ENCODE data around the gene RPP25. TPM values are rescaled to one million over a fixed set of nuclear protein-coding genes. Genes with fewer than 3 reads are reported as not detected.

Gene RPP25
- total and polyA plus RNA-seq, 2 of the 13 experiments (the other 11 are each of a cell fraction or from before 2014, with no cell fraction given) = 0.05 to 0.11 TPM

DNA sequence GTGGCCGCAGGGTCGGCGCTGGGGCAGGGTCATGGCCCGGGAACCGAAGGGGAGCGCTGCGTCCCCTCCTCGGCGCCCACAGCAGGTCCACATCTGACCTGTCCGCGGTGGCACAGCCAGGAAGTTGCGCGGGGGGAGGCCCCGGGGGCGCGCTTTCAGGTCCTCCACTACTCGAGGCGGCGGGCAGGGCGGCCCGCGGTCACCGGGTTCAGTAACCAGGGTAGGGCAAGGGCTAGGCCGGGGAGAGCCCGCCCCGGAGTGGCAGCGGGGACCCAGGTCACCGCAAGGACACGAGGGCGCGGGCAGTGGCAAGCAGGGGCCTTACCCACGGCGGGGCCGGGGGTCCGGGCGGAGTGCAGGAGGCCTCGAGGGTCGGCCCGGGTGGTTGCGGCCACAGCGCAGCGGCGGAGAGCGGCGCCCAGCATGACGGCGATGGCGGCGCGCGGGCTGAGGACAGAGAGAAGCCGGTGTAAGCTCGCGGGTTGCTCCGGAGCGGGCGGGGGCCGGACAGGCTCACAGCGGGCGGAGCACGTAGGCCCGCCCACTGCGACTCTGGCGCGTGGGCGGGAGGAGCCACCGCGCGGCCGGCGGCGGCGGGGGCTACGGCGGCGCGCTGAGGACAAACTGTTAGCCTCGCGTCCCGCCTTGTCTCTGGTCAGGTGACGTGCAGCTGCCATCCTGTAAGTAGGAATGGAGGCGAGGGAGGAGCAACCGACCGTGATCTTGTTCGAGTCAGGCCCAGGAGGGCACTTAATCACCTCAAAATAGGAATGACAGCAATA lies 18.8 kb downstream of the RPP25 start, which contains the start of gene COX5A (continued):
- TF ChIP-seq NFE2 (CRISPR knock-in tag; IDR thresholded peaks at IDR 0.05) (no peak), GABPA (IDR thresholded peaks at IDR 0.05; ENCODE audit: low read depth, low read length) (no peak), GABPA (CRISPR knock-in tag; IDR thresholded peaks at IDR 0.05; ENCODE audit: low read depth) (no peak), SSRP1 (CRISPR knock-in tag; IDR thresholded peaks at IDR 0.05) (no peak), RNF219 (CRISPR knock-in tag; IDR thresholded peaks at IDR 0.05) (no peak), PRMT3 (CRISPR knock-in tag; IDR thresholded peaks at IDR 0.05; ENCODE audit: borderline replicate concordance, low read depth) (no peak), PBX3 (CRISPR knock-in tag; IDR thresholded peaks at IDR 0.05; ENCODE audit: borderline replicate concordance) (no peak), ZNF446 (CRISPR knock-in tag; IDR thresholded peaks at IDR 0.05) (peak; percentile 90), NCOA2 (CRISPR knock-in tag; IDR thresholded peaks at IDR 0.05) (no peak; the same call in 1 of the 2 replicates), ZNF496 (CRISPR knock-in tag; IDR thresholded peaks at IDR 0.05; ENCODE audit: insufficient replicate concordance) (no peak), SOX13 (IDR thresholded peaks at IDR 0.05) (0 out of 2 replicates have a peak, but pooled peaks have one; percentile 9), SOX13 (CRISPR knock-in tag; conservative IDR thresholded peaks at IDR 0.05 in 1 of 2, IDR thresholded peaks at IDR 0.05 in 1 of 2) (0 out of 4 replicates have a peak, but pooled peaks of 1 of the 2 experiments have one; percentile 4), BRD4 (CRISPR knock-in tag; IDR thresholded peaks at IDR 0.05) (no peak), ZBTB20 (CRISPR knock-in tag; IDR thresholded peaks at IDR 0.05; ENCODE audit: borderline replicate concordance, low read depth) (no peak), ZNF614 (CRISPR knock-in tag; IDR thresholded peaks at IDR 0.05; ENCODE audit: borderline replicate concordance) (peak; percentile 69; the same call in 1 of the 2 replicates), RXRB (CRISPR knock-in tag; IDR thresholded peaks at IDR 0.05; ENCODE audit: borderline replicate concordance) (peak; percentile 68; the same call in 1 of the 2 replicates), CHD4 (IDR thresholded peaks at IDR 0.05; ENCODE audit: borderline replicate concordance, low read length) (no peak), GATAD2A (CRISPR knock-in tag; IDR thresholded peaks at IDR 0.05) (peak; percentile 28; the same call in 1 of the 2 replicates), ZKSCAN5 (CRISPR knock-in tag; IDR thresholded peaks at IDR 0.05) (no peak), SP5 (CRISPR knock-in tag; IDR thresholded peaks at IDR 0.05; ENCODE audit: borderline replicate concordance, low read depth) (peak; percentile 77), ZNF256 (CRISPR knock-in tag; conservative IDR thresholded peaks at IDR 0.05) (no peak), PLSCR1 (CRISPR knock-in tag; IDR thresholded peaks at IDR 0.05; ENCODE audit: borderline replicate concordance) (no peak; the same call in 1 of the 2 replicates)
- TF ChIP-seq, protein P1, sequence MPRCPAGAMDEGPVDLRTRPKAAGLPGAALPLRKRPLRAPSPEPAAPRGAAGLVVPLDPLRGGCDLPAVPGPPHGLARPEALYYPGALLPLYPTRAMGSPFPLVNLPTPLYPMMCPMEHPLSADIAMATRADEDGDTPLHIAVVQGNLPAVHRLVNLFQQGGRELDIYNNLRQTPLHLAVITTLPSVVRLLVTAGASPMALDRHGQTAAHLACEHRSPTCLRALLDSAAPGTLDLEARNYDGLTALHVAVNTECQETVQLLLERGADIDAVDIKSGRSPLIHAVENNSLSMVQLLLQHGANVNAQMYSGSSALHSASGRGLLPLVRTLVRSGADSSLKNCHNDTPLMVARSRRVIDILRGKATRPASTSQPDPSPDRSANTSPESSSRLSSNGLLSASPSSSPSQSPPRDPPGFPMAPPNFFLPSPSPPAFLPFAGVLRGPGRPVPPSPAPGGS (CRISPR knock-in tag; IDR thresholded peaks at IDR 0.05) = peak; percentile 67; the same call in 1 of the 2 replicates
- TF ChIP-seq, protein P2, sequence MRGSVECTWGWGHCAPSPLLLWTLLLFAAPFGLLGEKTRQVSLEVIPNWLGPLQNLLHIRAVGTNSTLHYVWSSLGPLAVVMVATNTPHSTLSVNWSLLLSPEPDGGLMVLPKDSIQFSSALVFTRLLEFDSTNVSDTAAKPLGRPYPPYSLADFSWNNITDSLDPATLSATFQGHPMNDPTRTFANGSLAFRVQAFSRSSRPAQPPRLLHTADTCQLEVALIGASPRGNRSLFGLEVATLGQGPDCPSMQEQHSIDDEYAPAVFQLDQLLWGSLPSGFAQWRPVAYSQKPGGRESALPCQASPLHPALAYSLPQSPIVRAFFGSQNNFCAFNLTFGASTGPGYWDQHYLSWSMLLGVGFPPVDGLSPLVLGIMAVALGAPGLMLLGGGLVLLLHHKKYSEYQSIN (CRISPR knock-in tag; IDR thresholded peaks at IDR 0.05; ENCODE audit: borderline replicate concordance) = no peak; the same call in 1 of the 2 replicates

Data from HepG2 (cell line).